ENCODE data around the gene CYB5RL. TPM values are rescaled to one million over a fixed set of nuclear protein-coding genes. Genes with fewer than 3 reads are reported as not detected.

The CYB5RL gene
- total RNA-seq, 1 donor from 2014 or later, result 9.0 TPM

DNA sequence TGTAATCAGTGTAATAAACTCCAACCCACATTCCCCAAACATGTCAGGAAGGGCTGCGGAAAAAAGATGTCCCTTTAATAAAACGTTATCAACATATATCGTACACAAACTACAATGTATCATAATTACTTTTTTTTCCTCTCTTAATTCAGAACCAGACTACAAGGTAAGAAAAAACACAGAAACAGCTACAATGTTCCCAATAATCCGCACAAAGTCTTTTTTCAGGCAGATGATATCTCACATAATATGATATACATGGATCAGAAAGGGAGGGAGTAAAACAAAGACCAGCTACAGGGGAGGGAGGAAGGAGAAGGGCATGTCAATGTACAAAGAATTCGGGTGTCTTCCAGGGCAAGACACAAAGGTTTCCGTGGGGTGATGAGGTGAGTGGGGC is 25.5 kb upstream of the CYB5RL start:
- no peak overlapping the region for H3K27ac ChIP-seq
- H3K9me3 ChIP-seq, result no peaks in the 10 kb centered on the region
- no peak overlapping the region for H3K4me3 ChIP-seq
- peaks cover 30% of the 10 kb centered on the region for H3K36me3 ChIP-seq
- TF ChIP-seq, protein P1, sequence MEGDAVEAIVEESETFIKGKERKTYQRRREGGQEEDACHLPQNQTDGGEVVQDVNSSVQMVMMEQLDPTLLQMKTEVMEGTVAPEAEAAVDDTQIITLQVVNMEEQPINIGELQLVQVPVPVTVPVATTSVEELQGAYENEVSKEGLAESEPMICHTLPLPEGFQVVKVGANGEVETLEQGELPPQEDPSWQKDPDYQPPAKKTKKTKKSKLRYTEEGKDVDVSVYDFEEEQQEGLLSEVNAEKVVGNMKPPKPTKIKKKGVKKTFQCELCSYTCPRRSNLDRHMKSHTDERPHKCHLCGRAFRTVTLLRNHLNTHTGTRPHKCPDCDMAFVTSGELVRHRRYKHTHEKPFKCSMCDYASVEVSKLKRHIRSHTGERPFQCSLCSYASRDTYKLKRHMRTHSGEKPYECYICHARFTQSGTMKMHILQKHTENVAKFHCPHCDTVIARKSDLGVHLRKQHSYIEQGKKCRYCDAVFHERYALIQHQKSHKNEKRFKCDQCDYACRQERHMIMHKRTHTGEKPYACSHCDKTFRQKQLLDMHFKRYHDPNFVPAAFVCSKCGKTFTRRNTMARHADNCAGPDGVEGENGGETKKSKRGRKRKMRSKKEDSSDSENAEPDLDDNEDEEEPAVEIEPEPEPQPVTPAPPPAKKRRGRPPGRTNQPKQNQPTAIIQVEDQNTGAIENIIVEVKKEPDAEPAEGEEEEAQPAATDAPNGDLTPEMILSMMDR (IDR thresholded peaks at IDR 0.05), result no peak
- DNase-seq (no peak), ATAC-seq (no peak)
- H3K27me3 ChIP-seq (ENCODE audit: low read depth), result no peaks in the 10 kb centered on the region
- peaks cover 9% of the 10 kb centered on the region for H3K4me1 ChIP-seq
- intact Hi-C loops (cut with DNase I), result no loop called here

DNA sequence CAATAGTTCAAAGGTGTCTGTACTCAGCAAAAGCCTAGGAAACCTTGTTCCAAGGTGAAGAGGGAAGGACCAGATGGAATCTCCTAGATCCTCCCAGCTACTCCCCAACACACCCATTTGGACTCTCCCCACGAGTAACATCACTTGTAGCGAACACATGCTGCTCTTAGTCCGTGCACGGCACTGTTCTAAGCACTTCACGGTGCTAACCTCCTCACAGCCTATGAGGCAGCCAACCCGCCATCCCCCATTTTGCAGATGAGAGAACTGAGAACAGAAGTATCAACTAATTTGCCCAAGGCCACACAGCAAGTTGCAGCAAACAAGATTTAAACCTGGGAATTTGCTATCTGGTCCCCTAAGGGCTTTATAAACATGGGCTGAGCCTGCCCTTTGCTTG is 24.4 kb upstream of the CYB5RL start:
- Histone ChIP-seq H3K9me3 (no peaks in the 10 kb centered on the region), H3K27me3 (ENCODE audit: low read depth) (no peaks in the 10 kb centered on the region), H3K36me3 (peaks cover 32% of the 10 kb centered on the region), H3K4me3 (no peak overlapping the region), H3K4me1 (peaks cover 20% of the 10 kb centered on the region), H3K27ac (no peak overlapping the region)
- DNase-seq (no peak), ATAC-seq (no peak)
- TF ChIP-seq, protein P1 (IDR thresholded peaks at IDR 0.05), result no peak
- intact Hi-C loops (cut with DNase I), result no loop called here

DNA sequence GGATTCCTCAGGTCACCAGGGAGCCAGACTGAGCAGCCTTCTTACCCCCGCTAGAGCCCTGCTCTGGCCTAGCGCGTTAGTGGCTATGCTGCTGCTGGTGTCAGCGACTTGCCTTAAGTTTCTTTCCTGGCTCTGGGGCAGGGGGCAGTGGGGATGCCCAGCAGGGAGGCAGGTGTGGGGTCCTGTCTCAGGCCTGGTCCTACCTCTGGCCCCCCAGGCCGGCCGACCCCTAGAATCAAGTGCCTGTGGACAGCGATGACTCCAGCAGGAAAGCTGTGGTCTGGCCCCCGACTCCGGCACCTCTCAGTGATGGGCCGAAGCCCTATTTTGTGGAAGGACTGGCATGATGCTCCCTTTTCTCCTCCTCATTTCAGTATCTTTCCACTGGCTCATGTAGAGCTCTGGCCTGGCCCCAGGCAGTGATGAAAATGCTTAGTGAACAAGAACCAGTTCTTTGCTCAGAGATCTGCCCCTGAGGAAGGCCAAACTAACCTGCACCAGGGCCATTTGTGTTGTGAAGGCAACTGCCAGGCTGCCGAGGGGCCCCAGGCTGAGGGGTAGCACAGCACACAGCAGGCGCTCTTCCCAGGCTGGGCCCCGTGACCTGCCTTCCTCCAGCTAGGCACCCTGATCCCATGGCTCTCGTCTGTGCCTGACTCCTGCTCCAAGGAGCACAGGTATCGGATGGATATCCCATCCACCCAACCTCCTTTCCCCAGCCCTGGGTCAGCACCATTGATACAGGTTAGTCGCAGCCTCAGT is 23.8 kb upstream of the CYB5RL start:
- no peak for ATAC-seq
- TF ChIP-seq, protein P1 (IDR thresholded peaks at IDR 0.05), result no peak
- peaks cover 39% of the 10 kb centered on the region for H3K36me3 ChIP-seq

DNA sequence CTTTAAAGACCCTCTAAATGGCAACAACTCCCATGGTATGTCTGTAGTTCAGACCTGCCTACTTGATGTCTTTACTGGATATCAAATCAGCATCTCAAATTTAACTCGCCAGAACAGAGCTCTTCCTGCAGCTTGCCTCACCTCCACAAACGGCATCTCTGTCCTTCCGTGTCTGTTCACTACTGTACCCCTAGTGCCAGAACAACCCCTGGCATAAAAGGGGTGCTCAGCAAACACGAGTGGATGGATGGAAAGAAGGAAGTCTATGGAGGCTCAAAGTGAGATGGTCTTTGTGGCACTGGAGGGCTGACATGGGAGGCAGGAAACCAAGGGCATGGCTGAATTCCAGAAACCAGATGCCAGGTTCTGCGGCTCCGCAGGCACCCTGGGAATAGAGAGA is 22.9 kb upstream of the CYB5RL start:
- intact Hi-C loops (cut with DNase I), result no loop called here
- DNase-seq (no peak), ATAC-seq (no peak)
- Histone ChIP-seq H3K4me3 (no peak overlapping the region), H3K27ac (no peak overlapping the region), H3K4me1 (peaks cover 26% of the 10 kb centered on the region), H3K27me3 (ENCODE audit: low read depth) (no peaks in the 10 kb centered on the region), H3K36me3 (peaks cover 43% of the 10 kb centered on the region), H3K9me3 (no peaks in the 10 kb centered on the region)
- TF ChIP-seq, protein P1 (IDR thresholded peaks at IDR 0.05), result no peak

More for the DNA sequence above, 23.8 kb upstream of the CYB5RL start:
- Histone ChIP-seq H3K4me1 (peaks cover 26% of the 10 kb centered on the region), H3K4me3 (no peak overlapping the region), H3K27ac (no peak overlapping the region), H3K9me3 (no peaks in the 10 kb centered on the region), H3K27me3 (ENCODE audit: low read depth) (no peaks in the 10 kb centered on the region)
- intact Hi-C loops (cut with DNase I), result no loop called here
- DNase-seq, result no peak

DNA sequence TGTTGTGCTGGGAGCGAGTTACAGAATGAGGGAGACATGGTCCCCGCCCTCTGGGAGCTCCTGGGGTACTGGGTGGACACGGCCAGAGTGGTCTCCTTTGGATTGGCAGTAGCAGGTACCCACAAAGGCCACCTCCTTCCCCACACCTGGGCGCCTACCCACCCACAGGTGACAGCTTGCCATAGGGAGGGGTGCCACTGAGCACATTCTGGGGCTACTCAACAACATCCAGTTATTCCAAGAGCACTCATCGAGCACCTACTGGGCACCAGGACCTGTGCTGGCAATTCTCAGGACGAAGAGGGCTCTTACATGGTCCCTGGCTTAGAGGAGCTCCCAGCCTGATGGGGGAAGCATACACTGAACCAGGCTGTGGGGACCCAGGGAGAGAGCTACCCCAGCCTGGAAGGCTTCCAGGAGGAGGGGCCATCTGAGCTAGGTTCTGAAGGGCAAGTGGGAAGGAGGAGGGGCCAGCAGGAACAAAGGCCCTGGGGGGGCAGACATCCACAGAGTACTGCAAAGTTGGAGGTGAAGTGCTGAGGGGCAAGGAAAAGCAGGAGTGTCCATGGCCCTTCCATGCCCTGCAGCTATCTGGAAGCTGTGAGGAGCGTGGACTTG is 22.1 kb upstream of the CYB5RL start:
- TF ChIP-seq, protein P1 (IDR thresholded peaks at IDR 0.05), result no peak
- intact Hi-C loops (cut with DNase I), result no loop called here
- H3K27me3 ChIP-seq (ENCODE audit: low read depth), result no peaks in the 10 kb centered on the region
- no peak overlapping the region for H3K4me3 ChIP-seq
- H3K9me3 ChIP-seq, result no peaks in the 10 kb centered on the region
- no peak for DNase-seq
- ATAC-seq, result no peak
- peaks cover 26% of the 10 kb centered on the region for H3K4me1 ChIP-seq
- peaks cover 46% of the 10 kb centered on the region for H3K36me3 ChIP-seq
- H3K27ac ChIP-seq, result no peak overlapping the region

Data from lower lobe of right lung (tissue), 2 donors.